Tibial nerve (tissue), 4 donors: ENCODE results near the gene PRPF18.

Source experiments
- CTCF ChIP-seq, 5 experiments: fragments of 200-600 bp in 3 of 5; fragments of 450-650 bp in 2 of 5; sonication (generic) in 3 of 5; IDR thresholded peaks; one replicate each; pipeline ENCODE4 v1.5.1; 2016 to 2019; ENCODE audit warnings: antibody characterized with exemption in 5 of 5, mild to moderate bottlenecking in 3 of 5, moderate library complexity in 2 of 5
- EP300 ChIP-seq, 2 donors: sonication (generic); formaldehyde crosslinking; IDR thresholded peaks; one replicate each; pipeline ENCODE4 v1.6.1; 2017; ENCODE audit warnings: antibody characterized with exemption in 2 of 2, mild to moderate bottlenecking in 1 of 2

DNA sequence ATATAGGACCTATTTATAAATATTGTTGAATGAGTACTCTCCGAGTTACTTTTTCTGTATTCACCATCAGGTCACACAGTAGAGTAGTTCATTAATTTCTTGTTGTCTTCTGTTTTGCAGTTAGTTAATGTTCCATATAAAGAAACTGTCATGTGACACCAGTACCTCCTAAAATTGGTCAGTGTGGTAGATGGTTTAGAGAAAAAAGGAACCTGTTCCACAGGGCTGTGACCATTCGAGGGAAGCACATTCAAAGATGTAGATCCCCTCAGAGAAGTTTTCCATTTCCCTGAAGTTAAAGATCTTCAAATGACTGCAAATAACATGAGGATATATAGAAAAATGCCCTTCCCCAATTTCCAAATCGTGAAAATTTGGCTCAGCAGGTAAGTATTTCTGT, 45.7 kb downstream of the PRPF18 start:
- TF ChIP-seq CTCF (IDR thresholded peaks at IDR 0.05) (no peak), EP300 (IDR thresholded peaks at IDR 0.05) (no peak)
